Vagina (tissue), 2 donors: ENCODE data around the gene CHST14.

Experiments used
- POLR2A ChIP-seq, 2 donors: fragments of 450-650 bp; IDR thresholded peaks; one replicate each; pipeline ENCODE4 v1.6.1; 2017; ENCODE audit warnings: antibody characterized with exemption in 2 of 2, mild to moderate bottlenecking in 2 of 2, moderate library complexity in 2 of 2
- TF ChIP-seq, protein P1 (sequence below), 3 experiments: fragments of 450-650 bp in 2 of 3; fragments of 200-600 bp in 1 of 3; sonication (generic) in 1 of 3; IDR thresholded peaks; one replicate each; pipeline ENCODE4 v1.5.1; 2017 to 2019; ENCODE audit warnings: antibody characterized with exemption in 3 of 3, mild to moderate bottlenecking in 2 of 3, moderate library complexity in 2 of 3

DNA sequence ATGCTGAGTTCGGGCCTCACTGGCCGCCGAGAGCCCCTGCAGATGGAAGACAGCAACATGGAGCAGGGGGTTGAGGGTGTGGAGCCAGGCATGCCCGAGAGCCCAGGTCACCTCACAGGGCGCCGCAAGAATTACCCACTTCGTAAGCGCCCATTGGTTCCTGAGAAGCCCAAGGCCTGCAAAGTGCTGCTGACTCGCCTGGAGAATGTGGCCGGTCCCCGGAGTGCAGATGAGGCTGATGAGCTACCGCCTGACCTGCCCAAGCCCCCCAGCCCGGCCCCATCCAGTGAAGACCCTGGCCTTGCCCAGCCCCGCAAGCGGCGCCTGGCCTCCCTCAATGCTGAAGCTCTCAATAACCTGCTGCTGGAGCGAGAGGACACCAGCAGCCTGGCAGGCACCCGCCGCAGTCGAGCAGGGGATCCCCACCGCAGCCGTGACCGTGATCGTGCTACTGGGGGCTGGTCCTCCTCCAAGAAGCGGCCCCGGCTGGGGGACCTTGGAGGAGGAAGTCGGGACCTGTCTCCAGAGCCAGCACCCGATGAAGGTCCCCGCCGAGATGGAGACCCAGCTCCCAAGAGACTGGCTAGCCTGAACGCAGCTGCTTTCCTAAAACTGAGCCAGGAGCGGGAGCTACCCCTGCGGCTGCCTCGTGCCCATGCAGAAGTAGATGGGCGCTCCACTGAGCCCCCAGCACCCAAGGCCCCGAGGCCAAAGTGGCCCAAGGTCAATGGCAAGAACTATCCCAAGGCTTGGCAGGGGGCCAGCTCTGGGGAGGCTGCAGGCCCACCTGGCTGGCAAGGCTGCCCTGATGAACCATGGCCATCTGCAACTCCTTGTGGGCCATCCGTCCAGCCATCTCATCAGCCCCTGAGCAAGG is 12.1 kb upstream of the CHST14 start:
- TF ChIP-seq, protein P1, sequence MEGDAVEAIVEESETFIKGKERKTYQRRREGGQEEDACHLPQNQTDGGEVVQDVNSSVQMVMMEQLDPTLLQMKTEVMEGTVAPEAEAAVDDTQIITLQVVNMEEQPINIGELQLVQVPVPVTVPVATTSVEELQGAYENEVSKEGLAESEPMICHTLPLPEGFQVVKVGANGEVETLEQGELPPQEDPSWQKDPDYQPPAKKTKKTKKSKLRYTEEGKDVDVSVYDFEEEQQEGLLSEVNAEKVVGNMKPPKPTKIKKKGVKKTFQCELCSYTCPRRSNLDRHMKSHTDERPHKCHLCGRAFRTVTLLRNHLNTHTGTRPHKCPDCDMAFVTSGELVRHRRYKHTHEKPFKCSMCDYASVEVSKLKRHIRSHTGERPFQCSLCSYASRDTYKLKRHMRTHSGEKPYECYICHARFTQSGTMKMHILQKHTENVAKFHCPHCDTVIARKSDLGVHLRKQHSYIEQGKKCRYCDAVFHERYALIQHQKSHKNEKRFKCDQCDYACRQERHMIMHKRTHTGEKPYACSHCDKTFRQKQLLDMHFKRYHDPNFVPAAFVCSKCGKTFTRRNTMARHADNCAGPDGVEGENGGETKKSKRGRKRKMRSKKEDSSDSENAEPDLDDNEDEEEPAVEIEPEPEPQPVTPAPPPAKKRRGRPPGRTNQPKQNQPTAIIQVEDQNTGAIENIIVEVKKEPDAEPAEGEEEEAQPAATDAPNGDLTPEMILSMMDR (IDR thresholded peaks at IDR 0.05), result no peak
- no peak for TF ChIP-seq POLR2A (IDR thresholded peaks at IDR 0.05)
